Activated CD8-positive, alpha-beta memory T cell treated with anti-CD3 and anti-CD28 coated beads, Interleukin-2, amount 50 U/mL, for 1 hour (primary cell): ENCODE data around the gene TTC27.
"Not testable (repeated sequence)": the region's sequence is repeated elsewhere in the genome, so short reads cannot be mapped to it uniquely, and the experiment has no call there.

Experiments used
- DNase-seq: peaks from one replicate; pipeline ENCODE4 v3.0.0-alpha.2; 2020; ENCODE audit errors: extremely low read depth

TTC27 gene

DNA sequence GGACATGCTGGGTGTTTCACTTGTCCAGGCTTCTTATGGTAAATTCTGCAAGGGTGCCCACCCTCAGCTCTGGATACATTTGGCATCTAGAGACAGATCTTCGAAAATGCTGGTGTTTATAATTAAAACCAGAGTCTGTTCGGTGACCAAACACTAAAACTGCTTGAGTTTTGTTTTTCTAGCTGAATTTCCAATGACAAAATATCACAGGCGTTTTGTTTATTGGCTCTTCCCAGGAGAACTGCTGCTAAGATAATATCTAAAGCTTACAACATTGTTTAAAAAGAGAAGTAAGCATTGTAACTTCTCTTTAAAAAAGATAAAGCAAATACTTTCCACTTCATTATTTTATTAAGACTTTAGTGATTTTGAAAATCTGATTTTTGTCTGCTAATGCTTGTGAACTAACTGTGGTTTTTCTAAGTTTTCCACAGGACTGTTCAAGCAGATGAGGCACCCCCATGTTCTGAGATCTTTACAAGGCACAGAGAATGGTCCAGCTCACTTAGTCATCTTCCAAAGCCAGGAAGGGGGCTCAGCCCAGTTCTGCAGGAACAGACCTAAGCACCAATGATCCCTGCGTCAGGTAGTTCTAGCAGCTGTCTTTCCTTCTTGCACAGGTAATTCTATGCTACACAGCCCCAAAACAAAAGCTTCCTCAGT is 224.1 kb downstream of the TTC27 start:
- no peak for DNase-seq

GRCh38 chr2:32852856-32853255 is 225.0 kb downstream of the TTC27 start:
- no peak for DNase-seq

GRCh38 chr2:32856891-32857290 is 229.0 kb downstream of the TTC27 start:
- DNase-seq: no peak

GRCh38 chr2:32858713-32859112 is 230.9 kb downstream of the TTC27 start:
- DNase-seq: no peak

GRCh38 chr2:32860385-32860784 is 232.5 kb downstream of the TTC27 start:
- DNase-seq: no peak

DNA sequence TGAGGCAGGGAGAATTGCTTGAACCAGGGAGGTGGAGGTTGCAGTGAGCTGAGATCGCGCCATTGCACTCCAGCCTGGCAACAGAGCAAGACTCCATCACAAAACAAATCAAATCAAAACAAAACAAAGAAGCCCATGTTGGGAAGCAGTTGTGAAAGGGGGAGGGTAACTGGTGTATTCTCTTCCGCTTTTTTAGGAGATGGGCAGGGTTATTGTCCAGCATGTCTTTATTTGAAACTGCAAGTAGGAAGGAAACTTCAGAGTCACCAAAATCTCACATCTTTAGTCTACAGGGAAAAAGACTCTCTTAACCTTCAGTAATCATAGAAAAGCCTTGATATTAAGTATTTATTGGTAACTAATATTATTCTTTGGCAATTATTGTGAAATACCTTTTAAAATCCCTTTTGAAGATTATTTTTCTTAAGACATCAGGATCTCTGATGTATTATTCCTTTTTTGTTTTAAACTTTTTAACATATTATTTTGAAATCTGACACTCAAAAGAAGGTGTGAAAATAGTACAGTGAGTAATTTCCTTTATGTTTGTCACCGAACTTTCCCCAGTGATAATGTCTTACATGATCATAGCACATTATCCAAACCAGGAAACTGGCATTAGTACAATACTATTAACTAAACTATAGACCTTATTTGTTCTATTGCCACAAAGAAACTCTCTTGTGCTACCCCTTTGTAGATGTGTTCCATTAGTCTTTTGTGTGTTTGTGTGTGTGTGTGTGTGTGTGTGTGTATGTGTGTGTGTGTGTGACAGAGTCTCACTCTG is 234.6 kb downstream of the TTC27 start:
- no peak for DNase-seq

DNA sequence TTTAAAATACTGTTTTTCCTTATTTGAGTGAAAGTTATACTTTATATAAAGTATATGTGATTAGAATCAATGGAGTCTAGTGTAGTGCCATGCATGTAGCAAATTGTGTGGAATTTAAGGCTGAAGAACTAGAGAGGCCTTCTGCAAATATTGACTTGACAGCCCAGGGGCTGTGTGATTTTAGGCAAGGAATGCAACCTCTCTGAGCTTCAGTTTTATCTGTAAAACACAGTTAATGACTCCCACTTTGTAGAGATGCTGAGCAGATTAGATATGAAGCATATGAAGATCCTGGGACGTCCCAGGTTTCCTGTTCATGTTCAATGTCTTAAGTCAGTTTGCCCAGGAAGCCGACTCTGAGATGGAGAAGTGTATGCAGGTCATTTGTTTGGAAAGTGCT is 235.5 kb downstream of the TTC27 start:
- no peak for DNase-seq

DNA sequence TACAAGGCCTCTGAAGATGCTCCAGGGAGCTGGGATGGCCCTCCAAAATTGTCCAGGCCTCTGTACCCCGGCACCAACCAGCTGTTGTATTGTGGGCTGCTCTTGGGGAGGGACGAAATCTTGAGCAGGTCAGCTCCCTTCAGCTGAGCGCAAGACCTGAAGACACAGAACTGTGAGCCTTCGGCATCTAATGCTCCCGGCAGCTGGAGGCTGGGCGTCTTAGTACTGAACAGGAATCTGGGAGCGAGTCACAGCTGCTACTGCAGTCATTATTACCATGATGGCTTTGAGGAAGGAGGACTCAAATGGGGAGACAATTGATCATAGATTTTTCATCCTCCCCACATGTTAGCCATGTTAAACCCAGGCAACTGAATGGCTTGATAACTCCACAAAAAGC is 236.0 kb downstream of the TTC27 start:
- DNase-seq: no peak

DNA sequence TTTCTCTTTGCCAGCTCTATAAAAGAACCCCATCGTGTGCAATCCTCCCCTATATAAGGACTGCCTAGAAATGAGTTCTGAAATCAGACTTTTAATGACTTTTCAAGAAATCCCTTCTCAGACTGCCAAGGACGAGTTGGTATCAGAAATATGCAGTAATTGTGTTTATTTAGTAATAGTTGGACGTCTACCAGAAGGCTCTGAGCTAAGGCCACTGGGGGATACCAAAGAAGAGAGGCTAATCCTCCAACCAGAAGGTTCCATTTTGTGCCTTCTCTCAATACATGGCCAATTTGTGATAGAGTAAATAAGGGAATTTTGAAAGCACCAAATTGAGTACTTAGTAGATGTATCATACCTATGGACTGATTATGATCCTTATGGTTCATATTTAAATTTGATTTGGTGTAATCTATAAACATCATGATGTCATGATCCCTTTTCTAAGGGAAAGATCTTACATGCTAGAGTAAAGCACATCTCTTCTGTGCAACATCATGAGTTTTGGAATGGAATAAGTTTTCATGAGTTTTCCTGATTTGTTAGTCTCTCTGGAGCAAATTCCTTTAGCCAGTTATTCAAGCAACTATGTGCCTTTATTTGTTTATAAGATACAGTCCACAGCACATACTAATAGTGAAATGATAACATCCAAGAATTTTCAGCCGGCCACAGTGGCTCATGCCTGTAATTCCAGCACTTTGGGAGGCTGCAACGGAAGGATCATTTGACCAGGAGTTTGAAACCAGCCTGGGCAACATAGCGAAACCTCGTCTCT is 236.7 kb downstream of the TTC27 start:
- DNase-seq: no peak

DNA sequence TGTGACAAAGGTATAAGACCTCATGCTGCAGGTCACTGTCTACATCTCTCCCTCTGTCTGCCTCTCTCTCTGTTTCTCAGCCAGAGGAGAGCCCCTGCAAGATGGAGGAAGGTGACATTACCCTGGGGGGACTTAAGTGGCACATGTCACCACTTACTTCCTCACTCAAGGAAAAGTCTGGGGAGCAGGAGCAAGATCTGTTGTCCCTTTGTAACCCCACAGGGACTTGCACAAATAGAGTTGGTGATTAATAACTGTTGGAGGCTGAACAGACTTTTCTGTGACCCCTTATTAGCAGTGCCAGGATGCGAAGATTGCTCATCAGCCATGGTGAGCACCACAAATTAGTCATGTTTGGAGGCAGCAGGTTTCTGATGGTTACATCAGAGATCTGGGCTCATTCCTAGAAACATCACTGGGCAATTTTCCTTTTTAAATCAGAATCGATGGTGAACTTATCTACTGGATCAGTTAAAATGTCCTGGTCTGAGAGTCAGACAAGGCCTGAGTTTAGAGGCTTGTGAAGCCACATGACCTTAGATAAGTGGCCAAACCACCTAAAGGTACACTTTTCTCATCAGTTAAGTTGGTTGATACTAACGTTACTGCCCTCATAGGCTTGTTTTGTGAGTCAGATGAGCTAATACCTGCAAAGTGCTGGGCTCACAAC is 237.7 kb downstream of the TTC27 start:
- no peak for DNase-seq

- DNase-seq: not testable (repeated sequence)
Measured at GRCh38 chr2:32866462-32866861, 238.6 kb downstream of the TTC27 start.
